ENCODE measurements around the gene GALNT16.
"Not testable (repeated sequence)": the region's sequence is repeated elsewhere in the genome, so short reads cannot be mapped to it uniquely, and the experiment has no call there.

GALNT16 gene

GRCh38 chr14:69288011-69288771, 28.2 kb downstream of the GALNT16 start:
- no peak for DNase-seq

GRCh38 chr14:69288956-69289705, 29.2 kb downstream of the GALNT16 start:
- no peak for DNase-seq

GRCh38 chr14:69289811-69290520, 30.0 kb downstream of the GALNT16 start:
- no peak for DNase-seq

GRCh38 chr14:69290881-69291280, 30.9 kb downstream of the GALNT16 start:
- not testable (repeated sequence) for DNase-seq

GRCh38 chr14:69291396-69291795, 31.4 kb downstream of the GALNT16 start:
- no peak for DNase-seq

- no peak for DNase-seq
Observed at GRCh38 chr14:69291891-69292561, 32.1 kb downstream of the GALNT16 start.

GRCh38 chr14:69298131-69299071, 38.4 kb downstream of the GALNT16 start:
- DNase-seq: no peak

- no peak for DNase-seq
Observed at GRCh38 chr14:69299286-69300035, 39.5 kb downstream of the GALNT16 start.

- no peak for DNase-seq
Observed at GRCh38 chr14:69300601-69301221, 40.8 kb downstream of the GALNT16 start.

- no peak for DNase-seq
Observed at GRCh38 chr14:69303086-69303485, 43.1 kb downstream of the GALNT16 start.

- DNase-seq: no peak
Observed at GRCh38 chr14:69312608-69313007, 52.6 kb downstream of the GALNT16 start.

- no peak for DNase-seq
Observed at GRCh38 chr14:69313176-69313575, 53.2 kb downstream of the GALNT16 start.

GRCh38 chr14:69314327-69314726, 54.4 kb downstream of the GALNT16 start:
- no peak for DNase-seq

GRCh38 chr14:69315301-69315700, 55.3 kb downstream of the GALNT16 start:
- no peak for DNase-seq

- peak; percentile 5 for DNase-seq
Observed at GRCh38 chr14:69316449-69317101, 56.6 kb downstream of the GALNT16 start.

GRCh38 chr14:69317102-69317755, 57.3 kb downstream of the GALNT16 start:
- DNase-seq: no peak

GRCh38 chr14:69317780-69318179, 57.8 kb downstream of the GALNT16 start:
- no peak for DNase-seq

GRCh38 chr14:69318241-69318640, 58.3 kb downstream of the GALNT16 start:
- no peak for DNase-seq

- no peak for DNase-seq
Observed at GRCh38 chr14:69318901-69319475, 59.0 kb downstream of the GALNT16 start.

All from NCI-H146 (cell line).